ENCODE results near the gene KIRREL1. TPM values are rescaled to one million over a fixed set of nuclear protein-coding genes. Genes with fewer than 3 reads are reported as not detected.

Gene KIRREL1
- total RNA-seq, 1 experiment from 2014 or later: 145 TPM

GRCh38 chr1:157948312-157949073 lies 45.0 kb upstream of the KIRREL1 start:
- ChIA-PET CTCF (interaction anchor here (0.6 to 0.8 kb wide), 4 partner anchors 71 to 371 kb away, joined by 3 to 5 read pairs (median 4); no protein-coding TSS in a partner anchor), POLR2A (no interaction called here)
- H3K9me3 ChIP-seq (ENCODE audit: control insufficient read depth, insufficient read depth, low read depth, low read length): no peaks in the 10 kb centered on the region
- peaks cover 7% of the 10 kb centered on the region for H3K27me3 ChIP-seq (ENCODE audit: control insufficient read depth, insufficient read depth, low read length)
- ATAC-seq (peak; percentile 94), DNase-seq (ENCODE audit: low read depth, low spot score) (no peak)
- intact Hi-C loops (cut with micrococcal nuclease; ENCODE audit: unreplicated experiment) (loop anchor here (1.0 kb wide), 1 partner anchor 70 kb away; no protein-coding TSS in a partner anchor), in situ Hi-C loops (cut with HindIII; ENCODE audit: low pct_unique_long_range_greater_than_20kb, low sequenced_read_pairs) (no loop called here)
- H3K4me3 ChIP-seq (ENCODE audit: low read depth in 2 of 2, low read length in 2 of 2): no peak overlapping the region
- TF ChIP-seq REST (IDR thresholded peaks at IDR 0.05; ENCODE audit: insufficient read depth in 1 of 2, low read depth in 2 of 2, low read length in 1 of 2): no peak
- TF ChIP-seq CTCF (IDR thresholded peaks at IDR 0.05): peak; percentile 82
- no peak overlapping the region for H3K27ac ChIP-seq (ENCODE audit: low read length)
- no TSS peak for BruUV-seq (replicated peaks)
- H3K4me1 ChIP-seq (ENCODE audit: control insufficient read depth, insufficient read depth, low read length): no peaks in the 10 kb centered on the region
- no peaks in the 10 kb centered on the region for H3K36me3 ChIP-seq (ENCODE audit: control insufficient read depth, insufficient read depth, low read length)

- BruUV-seq (replicated peaks): no TSS peak
- DNase-seq (ENCODE audit: low read depth, low spot score): no peak
- ChIA-PET CTCF (interaction anchor here (0.6 to 0.8 kb wide), 4 partner anchors 71 to 372 kb away, joined by 3 to 5 read pairs (median 4); no protein-coding TSS in a partner anchor), POLR2A (no interaction called here)
- Histone ChIP-seq H3K4me1 (ENCODE audit: control insufficient read depth, insufficient read depth, low read length) (no peaks in the 10 kb centered on the region), H3K36me3 (ENCODE audit: control insufficient read depth, insufficient read depth, low read length) (no peaks in the 10 kb centered on the region), H3K27me3 (ENCODE audit: control insufficient read depth, insufficient read depth, low read length) (peaks cover 7% of the 10 kb centered on the region), H3K9me3 (ENCODE audit: control insufficient read depth, insufficient read depth, low read depth, low read length) (no peaks in the 10 kb centered on the region), H3K4me3 (ENCODE audit: low read depth in 2 of 2, low read length in 2 of 2) (no peak overlapping the region), H3K27ac (ENCODE audit: low read length) (no peak overlapping the region)
- no peak for ATAC-seq
- intact Hi-C loops (cut with micrococcal nuclease; ENCODE audit: unreplicated experiment) (no loop called here), in situ Hi-C loops (cut with HindIII; ENCODE audit: low pct_unique_long_range_greater_than_20kb, low sequenced_read_pairs) (no loop called here)
- no peak for TF ChIP-seq CTCF (IDR thresholded peaks at IDR 0.05)
- no peak for TF ChIP-seq TCF7L2 (IDR thresholded peaks at IDR 0.05; ENCODE audit: low read depth, low read length)
- no peak for TF ChIP-seq SIN3A (IDR thresholded peaks at IDR 0.05; ENCODE audit: borderline replicate concordance, insufficient read depth, low read depth, low read length)
- TF ChIP-seq REST (IDR thresholded peaks at IDR 0.05; ENCODE audit: insufficient read depth in 1 of 2, low read depth in 2 of 2, low read length in 1 of 2): no peak
- no peak for TF ChIP-seq POLR2AphosphoS5 (IDR thresholded peaks at IDR 0.05; ENCODE audit: low read depth, low read length)
These were observed 44.4 kb upstream of the KIRREL1 start for GRCh38 chr1:157949074-157949354.

All from Panc1 (cell line).